HepG2 (cell line): ENCODE data around the gene PTPRM. TPM values are rescaled to one million over a fixed set of nuclear protein-coding genes. Genes with fewer than 3 reads are reported as not detected.

Experiments
- ATAC-seq: fragments of 200-7000 bp; cut with Tn5 transposase; 3 replicates; pipeline ENCODE4 v1.9.1; 2020; ENCODE audit warnings: mild to moderate bottlenecking, moderate library complexity
- BruUV-seq: library from RNA; stranded (reverse); fragments of 400-500 nt; replicated peaks from 2 replicates; lab custom pipeline; 2021; lab: Mats Ljungman, UMichigan
- CTCF ChIA-PET: fragments of 300-600 bp; formaldehyde crosslinking; extraction: SDS; loops from one replicate; lab custom pipeline; 2021; ENCODE audit warnings: low total read pairs, inconsistent platforms, low intra/inter-chr PET ratio; lab: Yijun Ruan, JAX
- POLR2A ChIA-PET: fragments of 350-600 bp; sonication (Branson Sonifier 250); formaldehyde crosslinking; loops from one replicate; lab custom pipeline; 2020; ENCODE audit warnings: antibody characterized with exemption, inconsistent platforms; lab: Yijun Ruan, JAX
- DNase-seq: peaks from one replicate; pipeline ENCODE4 v3.0.0-alpha.2; 2015; ENCODE audit warnings: low spot score
- FAIRE-seq: peaks from 3 replicates; lab custom pipeline; 2011; peaks lifted over from hg19 to GRCh38; lab: Jason Lieb, UNC
- H2AFZ ChIP-seq: one replicate; pipeline ENCODE4 v1.6.1; 2011; ENCODE audit warnings: low read length, inconsistent platforms
- H3K27ac ChIP-seq: fragments of 300-600 bp; 3 replicates; pipeline ENCODE4 v1.8.0; 2011; ENCODE audit warnings: mixed run types, mild to moderate bottlenecking, mixed read lengths, low read length, inconsistent platforms; ENCODE audit not compliant: insufficient read depth; ENCODE audit errors: extremely low read length
- H3K27me3 ChIP-seq, 2 experiments: fragments of 200-600 bp in 1 of 2; 2 replicates in 1 of 2; 3 replicates in 1 of 2; pipeline versions ENCODE4 v1.6.0 to v1.8.0; 2011; ENCODE audit warnings: low read length in 2 of 2, mild to moderate bottlenecking in 2 of 2, moderate library complexity in 2 of 2, inconsistent platforms in 1 of 2; ENCODE audit not compliant: insufficient read depth in 2 of 2, control insufficient read depth in 1 of 2
- H3K36me3 ChIP-seq, 2 experiments: fragments of 200-600 bp in 1 of 2; replicated peaks in 1 of 2; 2 replicates in 1 of 2; 3 replicates in 1 of 2; pipeline versions ENCODE4 v1.5.1 to v1.8.0; 2011; ENCODE audit warnings: low read length in 2 of 2, inconsistent platforms in 1 of 2; ENCODE audit not compliant: insufficient read depth in 2 of 2, control insufficient read depth in 1 of 2
- H3K4me1 ChIP-seq: 2 replicates; pipeline ENCODE4 v1.5.1; 2012; ENCODE audit warnings: low read length, inconsistent platforms; ENCODE audit not compliant: insufficient read depth
- H3K4me2 ChIP-seq: 2 replicates; pipeline ENCODE4 v1.6.0; 2011; ENCODE audit warnings: low read depth, low read length, inconsistent platforms
- H3K4me3 ChIP-seq, 3 experiments: fragments of 200-600 bp in 1 of 3; sonication (generic), shearing (Covaris generic) in 1 of 3; replicated peaks in 1 of 3; 2 replicates each; pipeline ENCODE4 v1.5.1; 2011 to 2016; ENCODE audit warnings: low read length in 3 of 3, inconsistent platforms in 2 of 3, low read depth in 2 of 3, mild to moderate bottlenecking in 2 of 3, control low read depth in 1 of 3, mixed read lengths in 1 of 3; ENCODE audit not compliant: insufficient read depth in 1 of 3
- H3K79me2 ChIP-seq: one replicate; pipeline ENCODE4 v1.6.1; 2011; ENCODE audit warnings: low read length, inconsistent platforms; ENCODE audit not compliant: insufficient read depth
- H3K9ac ChIP-seq: 2 replicates; pipeline ENCODE4 v1.6.0; 2011; ENCODE audit warnings: mild to moderate bottlenecking, low read depth, low read length, inconsistent platforms; ENCODE audit not compliant: insufficient read depth
- H3K9me3 ChIP-seq: 2 replicates; pipeline ENCODE4 v1.5.1; 2012; ENCODE audit warnings: mild to moderate bottlenecking, low read length
- H4K20me1 ChIP-seq: 2 replicates; pipeline ENCODE4 v1.6.0; 2011; ENCODE audit warnings: inconsistent platforms, mild to moderate bottlenecking, low read length, moderate library complexity; ENCODE audit not compliant: insufficient read depth
- GATA4 ChIP-seq: sonication (generic); IDR thresholded peaks from 2 replicates; pipeline ENCODE4 v1.6.1; 2016; ENCODE audit warnings: antibody characterized with exemption, low read depth, borderline replicate concordance
- GTF2F1 ChIP-seq: fragments of 150-350 bp; IDR thresholded peaks from 2 replicates; pipeline ENCODE4 v1.6.1; 2014; ENCODE audit warnings: low read length
- JUND ChIP-seq: sonication (generic); formaldehyde crosslinking; IDR thresholded peaks from 2 replicates; pipeline ENCODE4 v1.8.0; 2022; ENCODE audit warnings: mild to moderate bottlenecking, missing genetic modification reagents
- KDM6A ChIP-seq: IDR thresholded peaks from 2 replicates; pipeline ENCODE4 v1.6.1; 2016; ENCODE audit warnings: low read depth
- MAF1 ChIP-seq: sonication (generic); formaldehyde crosslinking; IDR thresholded peaks from 2 replicates; pipeline ENCODE4 v1.5.0; 2020; ENCODE audit warnings: missing genetic modification reagents, borderline replicate concordance
- MIER3 ChIP-seq: IDR thresholded peaks from 2 replicates; pipeline ENCODE4 v1.6.1; 2016; ENCODE audit warnings: missing compliant biosample characterization, borderline replicate concordance
- MTF1 ChIP-seq: sonication (generic); formaldehyde crosslinking; IDR thresholded peaks from 2 replicates; pipeline ENCODE4 v1.5.0; 2020; ENCODE audit warnings: missing genetic modification reagents
- MYPOP ChIP-seq: sonication (generic); formaldehyde crosslinking; IDR thresholded peaks from 2 replicates; pipeline ENCODE4 v1.8.1; 2023; ENCODE audit warnings: mild to moderate bottlenecking, moderate library complexity, missing genetic modification reagents
- PHF8 ChIP-seq: sonication (generic); formaldehyde crosslinking; IDR thresholded peaks from 2 replicates; pipeline ENCODE4 v1.5.0; 2020; ENCODE audit warnings: missing genetic modification reagents
- SMAD3 ChIP-seq: sonication (generic); formaldehyde crosslinking; IDR thresholded peaks from 2 replicates; pipeline ENCODE4 v1.4.0; 2020; ENCODE audit warnings: missing genetic modification reagents
- THAP9 ChIP-seq: sonication (generic); formaldehyde crosslinking; IDR thresholded peaks from 2 replicates; pipeline ENCODE4; 2020; ENCODE audit warnings: missing genetic modification reagents, mild to moderate bottlenecking, borderline replicate concordance
- TRIM22 ChIP-seq: fragments of 450-650 bp; IDR thresholded peaks from 2 replicates; pipeline ENCODE4 v1.6.1; 2017
- ZMYM4 ChIP-seq: sonication (generic); formaldehyde crosslinking; IDR thresholded peaks from 2 replicates; pipeline ENCODE4 v1.8.1; 2023; ENCODE audit warnings: mild to moderate bottlenecking, missing genetic modification reagents
- ZNF670 ChIP-seq: sonication (generic); formaldehyde crosslinking; IDR thresholded peaks from 2 replicates; pipeline ENCODE4 v1.8.0; 2022; ENCODE audit warnings: mild to moderate bottlenecking, missing genetic modification reagents, borderline replicate concordance
- WGBS: methylation state at CpG from one replicate; pipeline ENCODE4 v1.1.6; 2017; ENCODE audit warnings: low lambda C conversion rate; 5-methylcytosine and 5-hydroxymethylcytosine counted together
- in situ Hi-C: cut with HindIII; loops from 2 replicates; pipeline ENCODE4 v1.10.0; 2017; ENCODE audit warnings: low pct_unique_long_range_greater_than_20kb; ENCODE audit not compliant: extremely low pct_ligation_motif_present
- intact Hi-C: fragments of 100-400 bp; cut with micrococcal nuclease; formaldehyde crosslinking; loops from one replicate; pipeline ENCODE4 v1.10.0; 2022; ENCODE audit not compliant: unreplicated experiment
- polyA plus RNA-seq, 8 experiments: library from polyadenylated mRNA; depleted of rRNA in 3 of 8; stranded (reverse) in 7 of 8; unstranded in 1 of 8; fragments of >200 nt; fragmentation: Illumina TruSeq in 4 of 8; extraction: Trizol in 4 of 8; gene quantifications; 2 replicates each; pipeline versions ENCODE4 v1.2.1 to v1.2.3, GENCODE V29; 2011 to 2016; ENCODE audit warnings: low read depth in 4 of 8, missing spikeins in 1 of 8, mixed read lengths in 1 of 8; ENCODE audit not compliant: insufficient read depth in 1 of 8
- total RNA-seq, 5 experiments: library from RNA; depleted of rRNA; stranded (reverse); fragments of >200 nt; fragmentation: Illumina TruSeq; extraction: Trizol; gene quantifications; 2 replicates each; pipeline ENCODE4 v1.2.3, GENCODE V29; 2016; ENCODE audit warnings: low read depth in 1 of 5

Gene PTPRM
- total and polyA plus RNA-seq, 2 of the 13 experiments (the other 11 are each of a cell fraction or from before 2014, with no cell fraction given) = 12.6 to 108 TPM

- Histone ChIP-seq H3K9ac (no peak overlapping the region), H2AFZ (no peak overlapping the region), H3K27me3 (no peaks in the 10 kb centered on the region), H3K27ac (no peak overlapping the region), H4K20me1 (no peaks in the 10 kb centered on the region), H3K4me2 (no peak overlapping the region), H3K9me3 (no peaks in the 10 kb centered on the region), H3K4me3 (no peak overlapping the region), H3K36me3 (no peaks in the 10 kb centered on the region), H3K4me1 (peaks cover 11% of the 10 kb centered on the region), H3K79me2 (no peaks in the 10 kb centered on the region)
- ChIA-PET CTCF (no interaction called here), POLR2A (no interaction called here)
- no peak for FAIRE-seq
- TF ChIP-seq MTF1 (CRISPR knock-in tag) (no peak), PHF8 (CRISPR knock-in tag) (no peak), JUND (CRISPR knock-in tag) (no peak), GTF2F1 (no peak), TRIM22 (no peak), MIER3 (no peak), KDM6A (CRISPR knock-in tag) (no peak), GATA4 (no peak), MAF1 (CRISPR knock-in tag) (no peak), MYPOP (no peak), ZMYM4 (CRISPR knock-in tag) (no peak), THAP9 (CRISPR knock-in tag) (no peak), ZNF670 (no peak), SMAD3 (no peak)
- intact Hi-C loops = no loop called here
- DNase-seq = no peak
- no TSS peak for BruUV-seq
- no peak for ATAC-seq
- WGBS = 94% methylated on average over 8 of the region's 8 CpGs
- in situ Hi-C loops = no loop called here
Observed at GRCh38 chr18:8045884-8046281, 478.8 kb downstream of the PTPRM start.
